DOHH2 (cell line): ENCODE results near the gene FBN1.

Source experiments
- EZH2phosphoT487 ChIP-seq: fragments of 200-600 bp; sonication (generic); IDR thresholded peaks from 2 replicates; pipeline ENCODE4 v1.6.1; 2017; ENCODE audit warnings: borderline replicate concordance, mild to moderate bottlenecking, antibody characterized with exemption, low read length, moderate library complexity, mixed read lengths
- TF ChIP-seq, protein P1 (sequence below): fragments of 200-600 bp; sonication (generic); IDR thresholded peaks from one replicate; pipeline ENCODE4 v1.5.1; 2014; ENCODE audit warnings: antibody characterized with exemption, mild to moderate bottlenecking, low read depth, low read length; ENCODE audit not compliant: poor library complexity, severe bottlenecking

DNA sequence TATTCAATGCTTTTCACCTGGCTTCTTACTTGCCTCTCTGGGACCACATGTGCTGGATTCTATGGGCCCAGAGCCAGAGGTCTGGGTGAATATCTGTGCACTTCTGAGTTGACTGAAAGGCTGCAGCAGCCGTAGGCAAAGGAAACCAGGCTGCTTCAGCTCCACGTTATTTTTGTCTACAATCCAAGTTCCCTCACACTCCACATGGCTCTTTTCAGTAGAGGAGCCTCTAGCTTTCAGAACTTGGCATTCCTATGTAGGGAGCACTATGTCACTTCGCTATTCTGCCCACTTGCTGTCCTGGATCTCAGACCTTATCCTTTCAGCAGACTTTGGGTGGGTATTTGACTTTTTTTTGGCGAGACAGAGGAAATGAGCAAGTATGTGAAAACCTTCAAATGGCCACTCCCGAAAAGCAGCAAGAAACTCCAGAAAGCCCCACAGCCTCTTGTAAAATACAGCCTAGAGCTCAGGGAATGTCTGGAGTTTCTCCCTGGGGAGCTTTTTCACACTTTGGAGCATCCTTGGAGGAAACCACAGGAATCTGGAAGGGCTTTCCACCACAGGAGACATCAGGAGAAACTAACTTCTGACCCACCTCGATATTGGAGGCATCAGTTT, 233.4 kb downstream of the FBN1 start:
- TF ChIP-seq, protein P1, sequence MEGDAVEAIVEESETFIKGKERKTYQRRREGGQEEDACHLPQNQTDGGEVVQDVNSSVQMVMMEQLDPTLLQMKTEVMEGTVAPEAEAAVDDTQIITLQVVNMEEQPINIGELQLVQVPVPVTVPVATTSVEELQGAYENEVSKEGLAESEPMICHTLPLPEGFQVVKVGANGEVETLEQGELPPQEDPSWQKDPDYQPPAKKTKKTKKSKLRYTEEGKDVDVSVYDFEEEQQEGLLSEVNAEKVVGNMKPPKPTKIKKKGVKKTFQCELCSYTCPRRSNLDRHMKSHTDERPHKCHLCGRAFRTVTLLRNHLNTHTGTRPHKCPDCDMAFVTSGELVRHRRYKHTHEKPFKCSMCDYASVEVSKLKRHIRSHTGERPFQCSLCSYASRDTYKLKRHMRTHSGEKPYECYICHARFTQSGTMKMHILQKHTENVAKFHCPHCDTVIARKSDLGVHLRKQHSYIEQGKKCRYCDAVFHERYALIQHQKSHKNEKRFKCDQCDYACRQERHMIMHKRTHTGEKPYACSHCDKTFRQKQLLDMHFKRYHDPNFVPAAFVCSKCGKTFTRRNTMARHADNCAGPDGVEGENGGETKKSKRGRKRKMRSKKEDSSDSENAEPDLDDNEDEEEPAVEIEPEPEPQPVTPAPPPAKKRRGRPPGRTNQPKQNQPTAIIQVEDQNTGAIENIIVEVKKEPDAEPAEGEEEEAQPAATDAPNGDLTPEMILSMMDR, result no peak
- TF ChIP-seq EZH2phosphoT487, result no peak
